Measurements from ENCODE around the gene CAPN11. TPM values are rescaled to one million over a fixed set of nuclear protein-coding genes. Genes with fewer than 3 reads are reported as not detected.

CAPN11 gene
- polyA plus RNA-seq, 6 donors from 2014 or later, result not detected

DNA sequence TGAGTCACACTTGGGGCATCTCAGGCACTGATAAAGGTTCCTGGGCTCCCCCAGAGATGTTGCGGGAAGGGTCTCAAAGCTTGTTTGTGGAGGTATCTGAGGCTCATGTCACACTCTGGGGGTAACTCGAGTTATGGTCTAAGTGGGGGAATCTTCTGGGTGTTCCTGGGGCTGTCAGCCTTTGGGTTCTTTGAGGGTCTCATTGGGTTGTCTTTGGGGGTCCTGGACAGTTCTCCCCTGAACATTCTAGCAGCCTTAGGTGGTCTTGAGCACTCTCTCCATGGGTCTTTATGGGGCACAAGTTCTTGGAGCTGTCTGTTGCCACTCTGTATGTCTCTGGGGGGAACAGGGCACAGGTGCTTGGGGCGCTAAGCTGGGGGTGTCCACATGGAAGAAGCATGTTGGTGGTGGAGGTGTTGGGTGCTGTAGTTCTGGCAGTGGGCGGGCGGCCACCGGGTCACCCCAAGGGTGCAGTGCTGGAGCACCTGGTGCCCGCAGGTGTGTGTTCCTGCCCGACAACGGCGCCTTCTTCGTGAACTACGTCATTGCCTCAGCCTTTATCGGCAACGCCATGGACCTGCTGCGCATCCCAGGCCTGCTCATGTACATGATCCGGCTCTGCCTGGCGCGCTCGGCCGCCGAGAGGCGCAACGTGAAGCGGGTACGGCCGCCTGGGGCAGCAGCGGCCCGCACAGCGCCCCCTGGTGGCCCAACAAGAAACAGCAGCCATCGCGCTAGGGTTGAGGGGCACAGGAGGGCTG, 7.1 kb upstream of the CAPN11 start:
- Mint-ChIP-seq H3K4me3 (peak overlapping the region in 3 of 8 donors; percentile 17 to 68 (median 56)), H3K4me1 (peaks cover 9 to 14% (median 14%) of the 10 kb centered on the region in 3 donors), H3K9me3 (no peaks in the 10 kb centered on the region), H3K27me3 (no peaks in the 10 kb centered on the region), H3K36me3 (peaks cover 8 to 18% of the 10 kb centered on the region in 2 donors), H3K27ac (peak overlapping the region in 5 of 6 donors; percentile 28 to 96 (median 85))
- DNase-seq (peak; percentile 75), ATAC-seq (ENCODE audit: low read depth in 2 of 2) (peak; percentile 86 to 93)

DNA sequence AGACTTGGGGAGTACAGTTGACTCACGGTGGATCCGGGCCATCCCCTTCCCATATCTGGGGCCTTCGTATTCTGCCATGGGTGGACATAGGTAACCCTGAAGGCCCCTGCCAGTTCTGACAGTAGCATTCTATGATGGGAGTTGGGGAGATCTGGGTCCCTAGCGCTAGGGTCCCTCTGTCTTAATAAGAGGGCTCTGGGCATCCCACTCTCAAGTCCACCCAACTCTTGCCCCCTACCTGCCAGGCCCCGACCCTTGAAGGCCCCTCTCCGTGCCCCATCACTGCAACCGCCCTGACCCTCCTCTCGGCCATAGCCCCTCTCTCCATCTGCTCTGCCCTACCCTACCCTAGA, 6.5 kb upstream of the CAPN11 start:
- H3K4me1 Mint-ChIP-seq, result peaks cover 9 to 14% (median 14%) of the 10 kb centered on the region in 3 donors
- DNase-seq, result no peak
- no peaks in the 10 kb centered on the region for H3K9me3 Mint-ChIP-seq
- H3K27me3 Mint-ChIP-seq, result no peaks in the 10 kb centered on the region
- H3K4me3 Mint-ChIP-seq, result no peak overlapping the region
- H3K36me3 Mint-ChIP-seq, result peaks cover 8 to 18% of the 10 kb centered on the region in 2 donors
- peak overlapping the region in 4 of 6 donors; percentile 62 to 96 (median 85) for H3K27ac Mint-ChIP-seq
- peak in 1 of 2 donors; percentile 8 for ATAC-seq (ENCODE audit: low read depth in 2 of 2)

DNA sequence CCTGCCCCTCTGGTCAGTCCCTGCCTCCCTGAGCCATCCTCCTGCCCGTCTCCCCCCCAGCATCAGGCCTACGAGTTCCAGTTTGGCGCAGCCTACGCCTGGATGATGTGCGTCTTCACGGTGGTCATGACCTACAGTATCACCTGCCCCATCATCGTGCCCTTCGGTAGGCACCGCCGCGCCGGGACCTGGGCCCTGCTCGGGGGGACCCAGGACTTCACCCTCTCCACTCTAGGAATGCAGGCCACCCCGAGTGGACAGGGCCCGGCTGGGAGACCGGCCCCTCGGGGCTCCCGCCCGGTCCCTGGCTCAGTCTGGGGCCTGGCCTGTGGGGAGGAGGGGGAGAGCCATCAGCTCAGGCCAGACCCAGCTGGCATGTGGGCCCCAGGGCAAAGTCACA, 6.1 kb upstream of the CAPN11 start:
- peak overlapping the region in 2 of 6 donors; percentile 85 for H3K27ac Mint-ChIP-seq
- H3K36me3 Mint-ChIP-seq, result peaks cover 8 to 18% of the 10 kb centered on the region in 2 donors
- no peak overlapping the region for H3K4me3 Mint-ChIP-seq
- DNase-seq (no peak), ATAC-seq (ENCODE audit: low read depth in 2 of 2) (no peak)
- H3K4me1 Mint-ChIP-seq, result peaks cover 9 to 14% (median 14%) of the 10 kb centered on the region in 3 donors
- H3K9me3 Mint-ChIP-seq, result no peaks in the 10 kb centered on the region
- no peaks in the 10 kb centered on the region for H3K27me3 Mint-ChIP-seq

DNA sequence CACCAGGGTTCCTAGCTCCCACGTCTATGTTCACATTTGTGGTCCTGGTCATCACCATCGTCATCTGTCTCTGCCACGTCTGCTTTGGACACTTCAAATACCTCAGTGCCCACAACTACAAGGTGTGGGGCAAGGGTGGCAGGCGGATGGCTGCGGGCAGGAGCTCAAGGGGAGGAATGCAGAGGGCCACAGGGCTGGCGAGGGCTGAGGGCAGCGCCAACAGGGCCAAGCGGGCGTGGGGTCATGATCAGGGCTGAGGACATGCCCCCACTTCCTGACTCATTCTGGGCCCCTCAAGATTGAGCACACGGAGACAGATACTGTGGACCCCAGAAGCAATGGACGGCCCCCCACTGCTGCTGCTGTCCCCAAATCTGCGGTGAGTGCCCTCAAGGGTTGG, 4.6 kb upstream of the CAPN11 start:
- ATAC-seq (ENCODE audit: low read depth in 2 of 2), result no peak
- H3K9me3 Mint-ChIP-seq, result no peaks in the 10 kb centered on the region
- no peak for DNase-seq
- no peak overlapping the region for H3K4me3 Mint-ChIP-seq
- peaks cover 9 to 14% (median 12%) of the 10 kb centered on the region in 3 donors for H3K4me1 Mint-ChIP-seq
- H3K27ac Mint-ChIP-seq, result no peak overlapping the region
- H3K36me3 Mint-ChIP-seq, result peaks cover 6 to 10% of the 10 kb centered on the region in 2 donors
- H3K27me3 Mint-ChIP-seq, result no peaks in the 10 kb centered on the region

DNA sequence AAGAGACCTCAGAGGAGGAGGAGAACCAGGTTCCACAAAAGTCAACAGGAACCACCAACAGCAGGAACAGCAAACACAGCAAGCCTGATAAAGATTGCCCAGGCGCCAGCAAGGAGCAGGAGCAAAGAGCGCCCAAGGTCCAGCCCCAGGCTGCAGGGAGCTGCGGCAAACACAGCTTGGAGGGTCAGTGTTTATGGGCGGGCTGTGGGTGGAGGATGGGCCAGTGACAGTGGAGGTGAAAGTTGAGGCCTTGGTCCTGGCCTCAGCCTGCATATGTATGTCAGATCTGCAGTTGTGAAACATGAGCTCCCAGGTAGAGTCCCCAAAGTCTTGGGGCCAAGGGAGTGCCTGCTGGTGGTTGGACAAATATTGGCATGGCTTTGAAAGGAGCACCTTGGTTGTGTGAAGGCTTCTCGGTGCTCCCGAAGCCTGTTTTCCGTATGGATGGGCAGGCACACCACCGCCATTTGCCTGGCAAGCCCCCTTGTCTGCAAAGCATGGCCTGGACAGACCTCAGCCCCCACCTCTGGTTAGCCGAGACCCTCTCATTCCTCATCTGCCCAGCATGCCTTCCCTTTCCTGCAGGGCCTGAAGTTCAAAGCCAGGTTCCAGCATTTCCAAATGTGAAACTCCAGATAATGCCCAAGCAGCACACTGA, 2.0 kb upstream of the CAPN11 start:
- Mint-ChIP-seq H3K27me3 (no peaks in the 10 kb centered on the region), H3K36me3 (no peaks in the 10 kb centered on the region), H3K9me3 (no peaks in the 10 kb centered on the region), H3K27ac (peak overlapping the region in 1 of 6 donors; percentile 21), H3K4me1 (peaks cover under 1 to 4% (median 4%) of the 10 kb centered on the region in 3 donors), H3K4me3 (no peak overlapping the region)
- ATAC-seq (ENCODE audit: low read depth in 2 of 2) (no peak), DNase-seq (no peak)

DNA sequence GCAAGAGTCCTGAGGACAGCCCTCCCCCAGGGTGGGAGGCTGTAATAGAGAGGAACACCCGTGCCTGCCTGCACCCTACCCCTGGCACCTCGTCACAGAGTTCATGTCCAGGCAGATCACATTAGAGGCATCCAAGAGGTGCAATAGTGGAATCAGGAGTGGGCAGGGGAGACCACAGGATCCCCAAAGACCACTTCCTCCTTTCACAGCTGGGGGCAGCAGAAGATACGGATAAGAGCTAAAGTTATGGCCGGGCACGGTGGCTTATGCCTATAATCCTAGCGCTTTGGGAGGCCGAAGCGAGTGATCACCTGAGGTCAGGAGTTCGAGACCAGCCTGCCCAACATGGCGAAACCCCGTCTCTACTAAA, 1.5 kb upstream of the CAPN11 start:
- Mint-ChIP-seq H3K27me3 (no peaks in the 10 kb centered on the region), H3K9me3 (no peaks in the 10 kb centered on the region), H3K4me1 (no peaks in the 10 kb centered on the region), H3K36me3 (no peaks in the 10 kb centered on the region), H3K27ac (no peak overlapping the region), H3K4me3 (no peak overlapping the region)
- ATAC-seq (ENCODE audit: low read depth in 2 of 2), result no peak
- no peak for DNase-seq

DNA sequence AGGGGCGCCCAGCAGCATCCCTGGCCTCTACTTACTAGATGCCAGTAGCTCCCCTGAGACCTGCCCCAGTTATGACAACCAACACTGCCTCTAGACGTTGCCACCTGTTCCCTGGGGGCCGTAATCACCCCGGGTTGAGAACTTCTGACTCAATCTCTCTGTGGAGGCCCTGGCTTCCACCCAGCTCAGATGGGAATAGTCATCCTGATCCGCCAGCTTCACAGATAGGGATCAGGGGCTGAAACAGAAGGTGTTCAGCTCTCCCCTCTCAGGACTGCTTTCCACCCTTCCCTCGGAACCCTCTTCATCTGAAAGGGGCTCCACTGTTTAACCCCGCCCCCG, 3.3 kb downstream of the CAPN11 start:
- Mint-ChIP-seq H3K9me3 (no peaks in the 10 kb centered on the region), H3K27me3 (peaks cover 10 to 41% (median 26%) of the 10 kb centered on the region in 3 donors), H3K4me1 (peaks cover 0 to 4% (median 3%) of the 10 kb centered on the region in 3 donors), H3K36me3 (no peaks in the 10 kb centered on the region), H3K27ac (peak overlapping the region in 1 of 6 donors; percentile 66), H3K4me3 (no peak overlapping the region)
- DNase-seq (no peak), ATAC-seq (ENCODE audit: low read depth in 2 of 2) (no peak)

DNA sequence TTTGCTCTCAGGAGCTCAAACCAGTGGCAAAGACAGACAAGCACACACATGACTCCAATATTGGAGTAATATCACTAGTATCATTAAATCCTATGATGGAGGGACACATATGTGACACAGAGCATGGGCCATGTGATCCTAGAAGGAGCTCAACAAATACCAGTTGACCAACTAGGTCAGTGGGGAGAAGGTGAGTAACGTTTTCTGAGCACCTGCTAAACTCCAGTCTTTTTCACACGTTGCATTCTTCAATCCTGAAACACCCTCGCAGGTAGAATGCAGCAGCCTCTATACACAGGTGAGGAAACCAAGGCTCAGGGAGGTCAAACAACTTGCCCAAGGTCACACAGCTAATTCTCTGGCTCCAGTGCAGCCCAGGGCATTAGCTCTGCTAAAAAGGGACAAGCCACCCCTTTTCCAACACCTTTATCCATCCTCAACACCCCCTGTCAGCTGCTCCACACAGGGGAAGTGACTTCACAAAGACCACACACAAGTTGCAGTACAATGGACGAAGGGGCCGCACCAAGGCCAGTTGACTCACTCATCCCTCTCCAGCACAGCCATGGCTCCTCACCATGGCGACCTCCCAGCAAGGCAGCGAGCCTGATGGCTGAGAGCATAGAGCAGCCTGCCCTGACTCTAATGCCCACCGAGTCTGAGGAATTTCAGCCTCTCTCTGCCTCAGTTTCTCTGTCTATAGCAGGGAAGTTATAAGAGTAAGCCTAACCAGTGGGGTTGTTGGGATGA, 4.4 kb downstream of the CAPN11 start:
- peaks cover 13 to 45% (median 26%) of the 10 kb centered on the region in 3 donors for H3K27me3 Mint-ChIP-seq
- no peak for ATAC-seq (ENCODE audit: low read depth in 2 of 2)

DNA sequence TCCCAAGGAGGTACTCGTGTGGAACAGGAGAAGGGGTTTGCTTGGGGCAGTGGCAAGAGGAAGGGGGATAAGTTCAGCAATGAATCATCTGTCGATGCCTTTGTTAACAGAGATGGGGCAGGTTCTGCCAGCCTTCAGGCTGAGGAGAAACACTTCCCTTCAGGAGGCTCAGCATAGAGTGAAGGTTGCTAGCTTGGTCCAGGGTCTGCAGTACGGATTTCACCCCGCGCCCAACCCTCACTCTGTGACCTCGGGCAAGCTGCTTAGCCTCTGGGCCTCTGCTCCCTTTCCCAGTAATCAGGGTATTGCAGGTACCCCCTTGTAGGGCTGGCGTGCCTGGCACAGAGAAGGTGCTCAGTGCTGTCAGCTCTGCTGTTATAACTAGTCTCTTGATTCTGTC, 7.5 kb downstream of the CAPN11 start:
- no peak for ATAC-seq (ENCODE audit: low read depth in 2 of 2)
- Mint-ChIP-seq H3K36me3 (no peaks in the 10 kb centered on the region), H3K9me3 (no peaks in the 10 kb centered on the region), H3K4me1 (peaks cover 0 to 4% (median 3%) of the 10 kb centered on the region in 3 donors), H3K27ac (no peak overlapping the region), H3K27me3 (peaks cover 18 to 56% (median 41%) of the 10 kb centered on the region in 3 donors), H3K4me3 (no peak overlapping the region)
- DNase-seq, result no peak

More for the DNA sequence above, 4.4 kb downstream of the CAPN11 start:
- H3K36me3 Mint-ChIP-seq, result no peaks in the 10 kb centered on the region
- DNase-seq, result no peak
- H3K9me3 Mint-ChIP-seq, result no peaks in the 10 kb centered on the region
- no peak overlapping the region for H3K4me3 Mint-ChIP-seq
- no peak overlapping the region for H3K27ac Mint-ChIP-seq
- H3K4me1 Mint-ChIP-seq, result peaks cover 0 to 4% (median 3%) of the 10 kb centered on the region in 3 donors

DNA sequence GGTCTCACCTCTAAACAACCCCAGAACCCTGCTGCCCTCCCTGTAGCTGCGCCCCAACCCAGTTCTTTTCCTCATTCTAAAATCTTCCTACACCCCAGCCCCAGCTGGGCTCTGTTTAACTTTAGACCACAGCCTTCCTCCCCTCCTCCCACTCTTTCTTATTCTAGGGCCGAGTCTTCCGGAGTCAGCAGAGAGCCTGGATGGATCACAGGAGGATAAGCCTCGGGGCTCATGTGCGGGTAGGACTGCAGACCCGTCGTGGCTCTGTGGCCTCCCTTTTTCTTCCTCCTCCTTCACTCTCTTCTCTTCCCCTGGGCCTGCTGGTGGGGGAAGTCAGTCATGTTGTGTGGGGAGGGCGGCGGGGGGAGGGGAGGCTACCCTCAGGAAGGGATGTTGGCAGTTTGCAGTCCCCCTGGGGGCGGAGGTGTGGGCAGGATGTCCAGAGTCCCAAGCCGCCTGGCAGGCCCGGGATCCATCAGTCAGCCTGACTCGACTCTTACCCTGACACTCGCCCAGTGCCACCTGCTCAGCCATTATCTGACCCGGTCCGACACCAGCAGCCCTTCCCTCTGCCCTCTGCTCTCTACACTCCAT, 8.1 kb downstream of the CAPN11 start:
- peaks cover 21 to 61% (median 44%) of the 10 kb centered on the region in 3 donors for H3K27me3 Mint-ChIP-seq
- no peak overlapping the region for H3K27ac Mint-ChIP-seq
- no peaks in the 10 kb centered on the region for H3K36me3 Mint-ChIP-seq
- H3K4me1 Mint-ChIP-seq, result peaks cover 0 to 4% (median 3%) of the 10 kb centered on the region in 3 donors
- DNase-seq (no peak), ATAC-seq (ENCODE audit: low read depth in 2 of 2) (no peak)
- H3K4me3 Mint-ChIP-seq, result no peak overlapping the region
- H3K9me3 Mint-ChIP-seq, result no peaks in the 10 kb centered on the region

DNA sequence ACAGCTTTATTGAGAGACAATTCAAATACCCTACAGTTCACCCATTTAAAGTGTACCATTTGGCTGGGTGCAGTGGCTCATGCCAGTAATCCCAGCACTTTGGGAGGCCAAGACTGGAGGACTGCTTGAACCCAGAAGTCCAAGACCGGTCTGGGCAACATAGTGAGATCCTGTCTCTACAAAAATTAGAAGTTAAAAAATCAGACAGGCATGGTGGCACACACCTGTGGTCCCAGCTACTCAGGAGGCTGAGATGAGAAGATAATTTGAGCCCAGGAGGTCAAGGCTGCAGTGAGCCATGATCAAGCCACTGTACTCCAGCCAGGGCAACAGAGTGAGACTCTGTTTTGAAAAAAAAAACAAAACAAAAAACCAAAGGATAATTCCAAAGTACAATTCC, 8.9 kb downstream of the CAPN11 start:
- peaks cover 21 to 57% (median 45%) of the 10 kb centered on the region in 3 donors for H3K27me3 Mint-ChIP-seq
- H3K9me3 Mint-ChIP-seq, result no peaks in the 10 kb centered on the region
- DNase-seq, result no peak
- H3K36me3 Mint-ChIP-seq, result no peaks in the 10 kb centered on the region
- peaks cover 1 to 5% (median 4%) of the 10 kb centered on the region in 3 donors for H3K4me1 Mint-ChIP-seq
- ATAC-seq (ENCODE audit: low read depth in 2 of 2), result no peak
- no peak overlapping the region for H3K27ac Mint-ChIP-seq
- no peak overlapping the region for H3K4me3 Mint-ChIP-seq

DNA sequence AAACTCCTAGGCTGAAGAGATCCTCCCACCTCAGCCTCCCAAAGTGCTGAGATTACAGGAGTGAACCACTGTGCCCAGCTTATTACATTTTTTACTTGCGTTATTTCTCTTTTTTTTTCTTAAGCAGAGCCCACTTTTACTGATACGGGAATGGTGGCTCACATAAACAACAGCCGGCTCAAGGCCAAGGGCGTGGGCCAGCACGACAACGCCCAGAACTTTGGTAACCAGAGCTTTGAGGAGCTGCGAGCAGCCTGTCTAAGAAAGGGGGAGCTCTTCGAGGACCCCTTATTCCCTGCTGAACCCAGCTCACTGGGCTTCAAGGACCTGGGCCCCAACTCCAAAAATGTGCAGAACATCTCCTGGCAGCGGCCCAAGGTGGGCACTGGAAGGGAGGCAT, 10.5 kb downstream of the CAPN11 start:
- Mint-ChIP-seq H3K36me3 (no peaks in the 10 kb centered on the region), H3K27me3 (peaks cover 16 to 48% (median 47%) of the 10 kb centered on the region in 3 donors), H3K4me3 (no peak overlapping the region), H3K27ac (no peak overlapping the region), H3K4me1 (peaks cover 6 to 8% (median 7%) of the 10 kb centered on the region in 3 donors), H3K9me3 (no peaks in the 10 kb centered on the region)
- ATAC-seq (ENCODE audit: low read depth in 2 of 2) (no peak), DNase-seq (no peak)

DNA sequence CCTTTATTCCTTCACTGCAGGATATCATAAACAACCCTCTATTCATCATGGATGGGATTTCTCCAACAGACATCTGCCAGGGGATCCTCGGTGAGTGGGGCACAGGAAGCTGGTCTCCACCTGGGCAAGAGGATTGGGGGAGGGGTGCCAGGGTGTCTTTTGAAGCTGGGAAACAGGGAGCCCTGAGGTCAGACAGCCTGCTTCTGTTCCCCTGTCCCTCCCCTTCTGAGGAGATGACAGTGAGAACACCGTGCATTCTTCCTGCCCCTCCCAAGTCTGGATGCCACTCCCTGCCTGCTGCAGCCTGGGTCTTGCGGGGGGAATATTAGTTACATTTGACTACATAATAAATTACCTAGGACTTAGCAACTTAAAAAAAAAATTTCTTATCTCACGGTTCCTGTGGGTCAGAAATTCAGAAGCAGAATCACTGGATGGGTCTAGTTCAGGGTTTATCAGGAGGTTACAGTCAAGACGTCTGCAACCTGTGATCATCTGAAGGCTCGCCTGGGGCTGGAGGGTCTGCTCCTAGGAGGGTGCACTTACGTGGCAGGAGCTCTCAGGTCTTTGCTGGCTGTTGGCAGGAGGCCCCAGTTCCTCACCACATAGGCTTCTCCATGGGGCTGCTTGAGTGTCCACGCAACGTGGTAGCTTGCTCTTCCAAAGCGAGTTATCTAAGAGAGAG, 11.4 kb downstream of the CAPN11 start:
- H3K4me1 Mint-ChIP-seq, result peaks cover 6 to 8% (median 7%) of the 10 kb centered on the region in 3 donors
- DNase-seq, result no peak
- no peaks in the 10 kb centered on the region for H3K36me3 Mint-ChIP-seq
- no peaks in the 10 kb centered on the region for H3K9me3 Mint-ChIP-seq
- no peak for ATAC-seq (ENCODE audit: low read depth in 2 of 2)
- H3K4me3 Mint-ChIP-seq, result no peak overlapping the region
- peaks cover 16 to 42% (median 40%) of the 10 kb centered on the region in 3 donors for H3K27me3 Mint-ChIP-seq
- no peak overlapping the region for H3K27ac Mint-ChIP-seq

All from naive B cell (primary cell).